Liver (tissue), 9 donors: Measurements from ENCODE around the gene LY6G5B. TPM values are rescaled to one million over a fixed set of nuclear protein-coding genes. Genes with fewer than 3 reads are reported as not detected.

ENCODE experiments used
- DNase-seq: peaks from one replicate; pipeline ENCODE4 v3.0.0-alpha.2; 2017; ENCODE audit warnings: low spot score
- H3K27ac ChIP-seq, 2 donors: one replicate each; pipeline ENCODE4 v1.7.0; 2013; ENCODE audit warnings: inconsistent platforms in 2 of 2, low read length in 2 of 2, control low read depth in 1 of 2, low read depth in 1 of 2, mild to moderate bottlenecking in 1 of 2
- H3K27me3 ChIP-seq, 4 donors: one replicate each; pipeline versions ENCODE4 v1.6.1 to v1.7.0; 2013; ENCODE audit warnings: low read length in 3 of 4, inconsistent platforms in 1 of 4, mild to moderate bottlenecking in 1 of 4, moderate library complexity in 1 of 4; ENCODE audit not compliant: control insufficient read depth in 4 of 4, insufficient read depth in 4 of 4
- H3K36me3 ChIP-seq, 4 donors: one replicate each; pipeline versions ENCODE4 v1.6.1 to v1.7.0; 2013; ENCODE audit warnings: low read length in 3 of 4, mild to moderate bottlenecking in 3 of 4, low read depth in 1 of 4, moderate library complexity in 1 of 4; ENCODE audit not compliant: control insufficient read depth in 4 of 4, insufficient read depth in 3 of 4
- H3K4me1 ChIP-seq, 4 donors: one replicate each; pipeline versions ENCODE4 v1.6.1 to v1.7.0; 2013; ENCODE audit warnings: low read length in 3 of 4, mild to moderate bottlenecking in 3 of 4, moderate library complexity in 1 of 4; ENCODE audit not compliant: control insufficient read depth in 4 of 4, insufficient read depth in 4 of 4
- H3K4me3 ChIP-seq, 3 donors: one replicate each; pipeline versions ENCODE4 v1.6.1 to v1.7.0; 2013; ENCODE audit warnings: low read length in 3 of 3, control low read depth in 1 of 3, low read depth in 1 of 3, mild to moderate bottlenecking in 1 of 3
- H3K9ac ChIP-seq, 2 donors: one replicate each; pipeline ENCODE4 v1.7.0; 2013; ENCODE audit warnings: low read length in 2 of 2, mild to moderate bottlenecking in 2 of 2, moderate library complexity in 2 of 2, control low read depth in 1 of 2, low read depth in 1 of 2
- H3K9me3 ChIP-seq, 4 donors: one replicate each; pipeline versions ENCODE4 v1.6.1 to v1.7.0; 2013; ENCODE audit warnings: low read length in 3 of 4; ENCODE audit not compliant: control insufficient read depth in 4 of 4
- ATF3 ChIP-seq: IDR thresholded peaks from 2 replicates; pipeline ENCODE4 v1.6.1; 2016; ENCODE audit warnings: antibody characterized with exemption
- EGR1 ChIP-seq, 2 donors: IDR thresholded peaks; 2 replicates each; pipeline ENCODE4 v1.6.1; 2016 to 2018; ENCODE audit warnings: antibody characterized with exemption in 2 of 2, low read depth in 2 of 2
- FOXA1 ChIP-seq: IDR thresholded peaks from 2 replicates; pipeline ENCODE4 v1.6.1; 2016; ENCODE audit warnings: antibody characterized with exemption
- FOXA2 ChIP-seq: IDR thresholded peaks from 2 replicates; pipeline ENCODE4 v1.6.1; 2016; ENCODE audit warnings: antibody characterized with exemption
- HNF4A ChIP-seq, 2 donors: conservative IDR thresholded peaks; 2 replicates each; pipeline ENCODE4 v1.6.1; 2016; ENCODE audit warnings: antibody characterized with exemption in 2 of 2, mild to moderate bottlenecking in 2 of 2
- JUND ChIP-seq, 2 donors: IDR thresholded peaks; 2 replicates each; pipeline ENCODE4 v1.6.1; 2016; ENCODE audit warnings: antibody characterized with exemption in 2 of 2
- RAD21 ChIP-seq, 2 donors: IDR thresholded peaks; 2 replicates each; pipeline ENCODE4 v1.6.1; 2016; ENCODE audit warnings: antibody characterized with exemption in 2 of 2, mild to moderate bottlenecking in 2 of 2
- RXRA ChIP-seq, 2 donors: IDR thresholded peaks; 2 replicates each; pipeline ENCODE4 v1.6.1; 2017 to 2018; ENCODE audit warnings: antibody characterized with exemption in 2 of 2, mild to moderate bottlenecking in 1 of 2
- TAF1 ChIP-seq: conservative IDR thresholded peaks from 2 replicates; pipeline ENCODE4 v1.6.1; 2016; ENCODE audit warnings: antibody characterized with exemption, mild to moderate bottlenecking
- YY1 ChIP-seq: IDR thresholded peaks from 2 replicates; pipeline ENCODE4 v1.6.1; 2016; ENCODE audit warnings: antibody characterized with exemption, mild to moderate bottlenecking
- ZBTB33 ChIP-seq: IDR thresholded peaks from 2 replicates; pipeline ENCODE4 v1.6.1; 2016; ENCODE audit warnings: antibody characterized with exemption
- WGBS: extraction: QIAGEN DNeasy Blood & Tissue Kit; methylation state at CpG from one replicate; pipeline ENCODE4 v1.1.7; 2013; 5-methylcytosine and 5-hydroxymethylcytosine counted together
- polyA plus RNA-seq, 2 donors: library from polyadenylated mRNA; stranded (reverse) in 1 of 2; unstranded in 1 of 2; fragments of 200-250 nt in 1 of 2; fragments of >200 nt in 1 of 2; fragmentation: Nextera tagmentation in 1 of 2; extraction: Ambion mirVana in 1 of 2; gene quantifications; one replicate each; pipeline versions ENCODE4 v1.2.1 to v1.2.3, GENCODE V29; 2013 to 2015
- total RNA-seq, 2 donors: library from RNA; depleted of rRNA; stranded (reverse); fragments of >200 nt; gene quantifications; one replicate each; pipeline ENCODE4 v1.2.3, GENCODE V29; 2014
- TF ChIP-seq, protein P1 (sequence below): fragments of 150-350 bp; IDR thresholded peaks from 2 replicates; pipeline ENCODE4 v1.5.1; 2017; ENCODE audit warnings: improper control_type of control experiment, low read depth, low read length; ENCODE audit not compliant: missing input control
- TF ChIP-seq, protein P2 (sequence below): IDR thresholded peaks from 2 replicates; pipeline ENCODE4 v1.6.1; 2016; ENCODE audit warnings: antibody characterized with exemption, mild to moderate bottlenecking
- TF ChIP-seq, protein P3 (sequence below): IDR thresholded peaks from 2 replicates; pipeline ENCODE4 v1.6.1; 2016; ENCODE audit warnings: antibody characterized with exemption
- donor health status: healthy.
- donor health status: healthy.
- donor health status: healthy.
- donor health status: healthy.
- donor health status: healthy.

LY6G5B gene
- total and polyA plus RNA-seq, 4 donors: 1.2 to 5.9 (median 2.1) TPM

- peaks cover 0 to 5% (median 3%) of the 10 kb centered on the region in 4 donors for H3K36me3 ChIP-seq
- H3K4me3 ChIP-seq: peak overlapping the region in 2 of 3 donors; percentile 42 to 59
- no peaks in the 10 kb centered on the region for H3K9me3 ChIP-seq
- H3K27ac ChIP-seq: peak overlapping the region; percentile 16 to 51
- TF ChIP-seq, protein P1, sequence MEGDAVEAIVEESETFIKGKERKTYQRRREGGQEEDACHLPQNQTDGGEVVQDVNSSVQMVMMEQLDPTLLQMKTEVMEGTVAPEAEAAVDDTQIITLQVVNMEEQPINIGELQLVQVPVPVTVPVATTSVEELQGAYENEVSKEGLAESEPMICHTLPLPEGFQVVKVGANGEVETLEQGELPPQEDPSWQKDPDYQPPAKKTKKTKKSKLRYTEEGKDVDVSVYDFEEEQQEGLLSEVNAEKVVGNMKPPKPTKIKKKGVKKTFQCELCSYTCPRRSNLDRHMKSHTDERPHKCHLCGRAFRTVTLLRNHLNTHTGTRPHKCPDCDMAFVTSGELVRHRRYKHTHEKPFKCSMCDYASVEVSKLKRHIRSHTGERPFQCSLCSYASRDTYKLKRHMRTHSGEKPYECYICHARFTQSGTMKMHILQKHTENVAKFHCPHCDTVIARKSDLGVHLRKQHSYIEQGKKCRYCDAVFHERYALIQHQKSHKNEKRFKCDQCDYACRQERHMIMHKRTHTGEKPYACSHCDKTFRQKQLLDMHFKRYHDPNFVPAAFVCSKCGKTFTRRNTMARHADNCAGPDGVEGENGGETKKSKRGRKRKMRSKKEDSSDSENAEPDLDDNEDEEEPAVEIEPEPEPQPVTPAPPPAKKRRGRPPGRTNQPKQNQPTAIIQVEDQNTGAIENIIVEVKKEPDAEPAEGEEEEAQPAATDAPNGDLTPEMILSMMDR: peak; percentile 9
- TF ChIP-seq ZBTB33: no peak
- H3K27me3 ChIP-seq: no peaks in the 10 kb centered on the region
- DNase-seq: no peak
- peak overlapping the region; percentile 20 to 49 for H3K9ac ChIP-seq
- 9% methylated on average over 40 of the region's 40 CpGs for WGBS
- peaks cover 1 to 22% (median 14%) of the 10 kb centered on the region in 4 donors for H3K4me1 ChIP-seq
Observed at GRCh38 chr6:31681135-31681671, 11.4 kb downstream of the LY6G5B start.

DNA sequence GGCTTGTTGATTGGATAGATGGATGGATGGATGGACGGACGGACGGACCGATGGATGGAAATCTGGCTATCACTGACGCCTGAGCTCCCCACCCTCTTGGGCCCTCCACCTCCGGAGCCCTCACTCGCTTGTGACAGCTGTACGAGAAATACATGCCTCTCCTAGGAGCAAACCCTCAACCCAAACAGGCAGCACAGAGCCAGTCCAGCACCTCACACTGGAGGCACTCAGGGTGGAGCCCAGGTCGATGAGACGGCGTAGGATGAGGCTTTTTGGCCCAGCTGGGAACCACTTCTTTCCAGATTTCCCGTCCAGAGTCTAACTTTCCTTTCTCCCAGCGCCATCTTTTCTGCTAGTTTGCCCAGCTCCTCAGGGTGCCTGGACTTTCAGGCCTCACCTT is 13.8 kb downstream of the LY6G5B start:
- 88% methylated on average over 13 of the region's 13 CpGs for WGBS
- peak overlapping the region in 1 of 2 donors; percentile 51 for H3K27ac ChIP-seq

More for the DNA sequence above, 13.8 kb downstream of the LY6G5B start:
- DNase-seq: no peak
- no peak overlapping the region for H3K9ac ChIP-seq
- peaks cover 4 to 29% (median 22%) of the 10 kb centered on the region in 4 donors for H3K36me3 ChIP-seq
- no peak overlapping the region for H3K4me3 ChIP-seq
- TF ChIP-seq RXRA (IDR thresholded peaks at IDR 0.05) (no peak), FOXA2 (no peak), ZBTB33 (no peak), RAD21 (IDR thresholded peaks at IDR 0.05) (no peak), FOXA1 (no peak), YY1 (no peak), JUND (IDR thresholded peaks at IDR 0.05) (no peak), EGR1 (IDR thresholded peaks at IDR 0.05; ENCODE audit: low read depth in 2 of 2) (no peak), TAF1 (no peak), ATF3 (no peak), HNF4A (conservative IDR thresholded peaks at IDR 0.05) (no peak)
- TF ChIP-seq, protein P1: no peak
- TF ChIP-seq, protein P2, sequence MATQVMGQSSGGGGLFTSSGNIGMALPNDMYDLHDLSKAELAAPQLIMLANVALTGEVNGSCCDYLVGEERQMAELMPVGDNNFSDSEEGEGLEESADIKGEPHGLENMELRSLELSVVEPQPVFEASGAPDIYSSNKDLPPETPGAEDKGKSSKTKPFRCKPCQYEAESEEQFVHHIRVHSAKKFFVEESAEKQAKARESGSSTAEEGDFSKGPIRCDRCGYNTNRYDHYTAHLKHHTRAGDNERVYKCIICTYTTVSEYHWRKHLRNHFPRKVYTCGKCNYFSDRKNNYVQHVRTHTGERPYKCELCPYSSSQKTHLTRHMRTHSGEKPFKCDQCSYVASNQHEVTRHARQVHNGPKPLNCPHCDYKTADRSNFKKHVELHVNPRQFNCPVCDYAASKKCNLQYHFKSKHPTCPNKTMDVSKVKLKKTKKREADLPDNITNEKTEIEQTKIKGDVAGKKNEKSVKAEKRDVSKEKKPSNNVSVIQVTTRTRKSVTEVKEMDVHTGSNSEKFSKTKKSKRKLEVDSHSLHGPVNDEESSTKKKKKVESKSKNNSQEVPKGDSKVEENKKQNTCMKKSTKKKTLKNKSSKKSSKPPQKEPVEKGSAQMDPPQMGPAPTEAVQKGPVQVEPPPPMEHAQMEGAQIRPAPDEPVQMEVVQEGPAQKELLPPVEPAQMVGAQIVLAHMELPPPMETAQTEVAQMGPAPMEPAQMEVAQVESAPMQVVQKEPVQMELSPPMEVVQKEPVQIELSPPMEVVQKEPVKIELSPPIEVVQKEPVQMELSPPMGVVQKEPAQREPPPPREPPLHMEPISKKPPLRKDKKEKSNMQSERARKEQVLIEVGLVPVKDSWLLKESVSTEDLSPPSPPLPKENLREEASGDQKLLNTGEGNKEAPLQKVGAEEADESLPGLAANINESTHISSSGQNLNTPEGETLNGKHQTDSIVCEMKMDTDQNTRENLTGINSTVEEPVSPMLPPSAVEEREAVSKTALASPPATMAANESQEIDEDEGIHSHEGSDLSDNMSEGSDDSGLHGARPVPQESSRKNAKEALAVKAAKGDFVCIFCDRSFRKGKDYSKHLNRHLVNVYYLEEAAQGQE: no peak
- TF ChIP-seq, protein P3, sequence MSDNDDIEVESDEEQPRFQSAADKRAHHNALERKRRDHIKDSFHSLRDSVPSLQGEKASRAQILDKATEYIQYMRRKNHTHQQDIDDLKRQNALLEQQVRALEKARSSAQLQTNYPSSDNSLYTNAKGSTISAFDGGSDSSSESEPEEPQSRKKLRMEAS: no peak
- H3K27me3 ChIP-seq: no peaks in the 10 kb centered on the region
- no peaks in the 10 kb centered on the region for H3K9me3 ChIP-seq
- H3K4me1 ChIP-seq: peaks cover 1 to 22% (median 14%) of the 10 kb centered on the region in 4 donors
